HG03520 (cell line): ENCODE data around the gene TMEM19.
A peak's percentile ranks its signal among the peaks of the same experiment; 100 is the strongest.
"Not testable (repeated sequence)": the region's sequence is repeated elsewhere in the genome, so short reads cannot be mapped to it uniquely, and the experiment has no call there.

Experiments
- ATAC-seq: cut with Tn5 transposase; IDR thresholded peaks from one replicate; pipeline ENCODE4 v1.9.1; 2021; ENCODE audit warnings: mild to moderate bottlenecking, moderate library complexity; ENCODE audit not compliant: unreplicated experiment

Gene TMEM19

DNA sequence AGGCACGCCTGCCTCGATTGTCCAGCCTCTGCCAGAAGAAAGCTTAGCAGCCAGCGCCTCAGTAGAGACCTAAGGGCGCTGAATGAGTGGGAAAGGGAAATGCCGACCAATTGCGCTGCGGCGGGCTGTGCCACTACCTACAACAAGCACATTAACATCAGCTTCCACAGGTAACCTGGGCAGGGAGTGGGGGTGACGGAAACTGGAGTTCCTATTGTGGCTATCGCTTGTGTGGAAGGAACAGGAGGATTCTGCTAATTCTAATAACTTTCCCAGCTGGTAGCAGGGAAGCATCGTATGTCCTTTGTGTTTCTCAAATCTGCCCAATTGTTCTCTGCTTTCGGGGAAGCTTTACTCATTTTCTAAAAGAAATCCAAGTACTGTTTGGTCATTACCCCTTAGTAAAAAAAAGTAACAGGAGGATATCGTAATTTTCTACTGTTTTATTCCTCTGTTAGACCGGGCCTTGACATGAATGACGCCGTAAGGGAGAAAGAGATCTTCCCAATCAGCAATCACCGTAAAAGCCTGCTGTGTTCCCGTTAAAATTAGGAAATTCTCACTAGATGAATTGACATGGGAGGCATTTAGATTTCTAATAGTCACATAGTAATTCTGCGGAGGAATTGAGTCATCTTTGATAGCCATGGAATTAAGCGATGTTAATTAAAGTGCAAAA is 21.3 kb upstream of the TMEM19 start:
- ATAC-seq: no peak

DNA sequence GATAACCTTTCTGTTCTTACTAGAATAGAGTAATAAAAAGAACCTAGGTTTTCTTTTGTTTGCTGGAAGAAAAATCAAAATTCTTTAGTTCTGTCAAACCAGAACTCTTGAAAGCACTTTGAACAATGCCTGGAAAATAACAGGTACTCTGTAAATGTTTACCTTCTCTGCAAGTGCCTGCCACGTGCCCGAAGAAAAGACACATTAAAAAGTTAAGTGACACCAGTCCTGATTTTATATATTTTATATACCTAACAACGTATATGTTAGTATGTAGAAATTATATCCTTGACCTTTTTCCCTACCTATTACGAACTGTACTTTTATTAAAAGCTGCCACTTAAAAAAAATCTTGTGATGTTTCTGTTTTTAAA is 20.8 kb upstream of the TMEM19 start:
- no peak for ATAC-seq

DNA sequence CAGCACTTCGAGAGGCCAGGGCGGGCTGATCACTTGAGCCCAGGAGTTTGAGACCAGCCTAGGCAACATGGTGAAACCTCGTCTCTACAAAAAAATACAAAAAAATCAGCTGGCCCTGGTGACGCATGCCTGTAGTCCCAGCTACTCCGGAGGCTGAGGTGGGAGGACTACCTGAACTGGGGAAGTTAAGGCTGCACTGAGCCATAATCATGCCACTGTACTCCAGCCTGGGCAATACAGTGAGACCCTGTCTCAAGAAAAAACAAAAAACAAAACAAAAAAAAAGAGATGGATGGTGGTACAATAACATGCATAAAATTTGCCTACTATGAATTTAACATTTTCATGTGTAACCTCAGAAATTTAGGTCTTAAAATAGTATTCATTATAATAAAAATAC is 19.6 kb upstream of the TMEM19 start:
- no peak for ATAC-seq

DNA sequence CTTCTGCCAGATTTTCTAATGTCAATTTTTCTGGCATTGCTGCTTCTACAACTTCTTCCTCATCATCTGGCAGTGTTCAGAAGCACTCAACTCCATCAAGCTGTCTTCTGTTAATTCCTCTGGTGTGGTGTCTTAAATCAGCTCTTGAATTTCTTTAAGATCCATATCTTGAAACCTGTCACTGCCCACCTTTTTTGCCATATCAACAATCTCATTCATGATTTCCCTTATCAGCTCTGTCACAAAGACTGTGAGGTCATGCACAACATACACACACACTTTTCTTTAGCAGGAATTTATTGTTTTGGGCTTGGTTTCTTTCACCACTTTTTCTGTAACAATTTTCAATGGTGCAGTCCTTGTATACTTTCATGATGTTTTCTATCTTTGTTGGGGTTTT is 14.6 kb upstream of the TMEM19 start:
- no peak for ATAC-seq

DNA sequence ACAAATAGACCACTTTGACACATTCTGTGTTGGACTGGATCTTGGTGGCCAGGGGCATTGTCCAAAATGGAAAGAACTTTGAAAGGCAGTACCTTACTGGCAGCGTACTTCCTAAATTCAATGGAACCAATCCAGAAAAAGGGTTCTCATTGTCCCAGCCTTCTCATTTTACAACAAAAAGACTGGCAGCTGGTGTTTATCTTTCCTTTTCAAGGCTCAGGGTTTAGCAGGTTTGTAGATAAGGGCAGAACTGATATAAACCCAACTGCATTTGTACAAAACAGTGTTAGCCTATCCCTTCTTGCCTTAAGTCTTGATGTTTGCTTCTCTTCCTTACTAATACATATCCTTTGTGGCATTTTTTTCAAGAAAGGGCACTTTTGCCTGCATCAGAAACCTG is 14.1 kb upstream of the TMEM19 start:
- ATAC-seq: no peak

DNA sequence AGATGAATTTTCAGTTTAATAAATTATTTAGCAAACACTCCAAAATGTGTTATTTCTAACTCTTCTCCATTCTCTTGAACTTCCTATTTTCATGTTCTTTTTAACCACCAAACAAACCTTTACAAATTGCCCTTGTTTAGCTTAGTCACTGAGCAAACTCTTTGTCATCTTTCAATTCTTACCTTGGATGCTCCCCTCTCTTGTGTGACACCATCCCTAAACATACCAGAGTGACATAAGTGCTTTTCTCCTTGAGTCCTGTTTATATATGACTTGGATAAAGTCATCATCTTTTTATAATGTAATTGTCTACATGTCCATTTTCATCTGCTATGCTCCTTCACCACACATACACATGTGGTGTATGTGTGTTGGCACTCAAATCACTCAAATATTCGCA is 3.4 kb upstream of the TMEM19 start:
- ATAC-seq: no peak

DNA sequence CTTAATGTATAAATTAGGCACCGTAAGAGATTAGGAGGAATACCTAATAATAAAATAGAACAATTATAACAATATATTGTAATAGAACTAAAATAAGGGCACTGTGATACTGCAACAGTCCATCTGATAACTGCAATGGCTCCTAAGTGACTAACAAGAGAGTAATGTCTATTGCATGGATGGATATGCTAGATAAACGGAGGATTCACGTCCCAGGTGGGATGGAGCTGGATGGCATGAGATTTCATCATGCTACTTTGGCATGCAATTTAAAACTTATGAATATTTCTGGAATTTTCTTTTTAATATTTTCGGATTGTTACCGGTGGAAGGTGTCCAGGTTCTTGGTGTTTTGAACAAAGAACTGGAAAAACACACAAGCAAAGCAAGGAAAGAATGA is 2.2 kb upstream of the TMEM19 start:
- ATAC-seq: no peak

DNA sequence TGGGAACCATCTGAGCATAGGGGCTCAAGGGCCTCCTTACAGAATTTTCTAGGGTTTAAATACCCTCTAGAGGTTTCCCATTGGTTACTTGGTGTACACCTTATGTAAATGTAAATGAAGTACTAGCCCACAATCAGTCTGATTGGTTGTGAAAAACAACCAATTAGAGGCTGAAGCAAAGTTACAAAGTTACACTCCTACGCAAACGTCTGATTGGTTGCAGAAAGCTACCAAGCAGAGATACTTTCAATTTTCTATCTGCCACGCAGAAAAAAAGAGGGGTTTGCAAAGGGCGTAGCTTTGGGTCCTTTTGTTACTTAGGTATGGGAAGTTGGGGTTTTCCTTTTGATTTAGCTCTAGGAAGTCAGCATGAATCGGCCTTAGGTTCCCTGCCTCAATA is 1.8 kb upstream of the TMEM19 start:
- no peak for ATAC-seq

DNA sequence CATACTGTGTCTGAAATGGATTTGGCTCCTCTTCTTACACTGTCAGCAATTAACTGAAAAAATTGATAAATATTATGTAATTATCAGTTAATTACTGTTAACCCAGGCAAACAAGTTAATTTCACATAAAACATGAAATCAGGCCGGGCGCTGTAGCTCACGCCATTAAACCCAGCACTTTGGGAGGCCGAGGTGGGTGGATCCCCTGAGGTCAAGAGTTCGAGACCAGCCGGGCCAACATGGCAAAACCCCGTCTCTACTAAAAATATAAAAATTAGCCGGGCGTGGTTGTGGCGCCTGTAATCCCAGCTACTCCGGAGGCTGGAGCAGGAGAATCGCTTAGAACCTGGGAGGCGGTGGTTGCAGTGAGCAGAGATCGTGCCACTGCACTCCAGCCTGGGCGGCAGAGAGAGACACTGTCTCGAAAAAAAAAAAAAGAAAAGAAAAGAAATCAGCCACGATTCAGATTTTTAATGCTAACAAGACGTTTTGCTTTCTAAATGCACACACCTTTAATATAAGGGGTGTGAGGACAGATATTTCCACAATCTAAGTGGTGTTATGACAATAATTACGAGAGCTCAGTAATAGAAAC is 473 bp upstream of the TMEM19 start:
- ATAC-seq: no peak

DNA sequence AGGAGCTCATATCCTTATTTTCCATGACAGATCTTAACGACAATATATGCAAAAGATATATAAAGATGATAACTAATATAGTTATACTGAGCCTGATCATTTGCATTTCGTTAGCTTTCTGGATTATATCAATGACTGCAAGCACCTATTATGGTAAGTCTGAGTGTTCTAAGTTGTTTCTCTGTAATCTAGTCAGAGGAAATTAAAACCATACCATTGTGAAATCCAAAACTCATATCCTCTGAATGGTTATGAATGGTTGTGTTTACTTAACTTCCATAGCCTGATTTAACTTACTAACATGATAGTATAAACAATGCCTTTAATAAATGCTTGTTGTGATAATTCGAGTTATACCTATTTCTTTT is 760 bp downstream of the TMEM19 start:
- ATAC-seq: no peak

DNA sequence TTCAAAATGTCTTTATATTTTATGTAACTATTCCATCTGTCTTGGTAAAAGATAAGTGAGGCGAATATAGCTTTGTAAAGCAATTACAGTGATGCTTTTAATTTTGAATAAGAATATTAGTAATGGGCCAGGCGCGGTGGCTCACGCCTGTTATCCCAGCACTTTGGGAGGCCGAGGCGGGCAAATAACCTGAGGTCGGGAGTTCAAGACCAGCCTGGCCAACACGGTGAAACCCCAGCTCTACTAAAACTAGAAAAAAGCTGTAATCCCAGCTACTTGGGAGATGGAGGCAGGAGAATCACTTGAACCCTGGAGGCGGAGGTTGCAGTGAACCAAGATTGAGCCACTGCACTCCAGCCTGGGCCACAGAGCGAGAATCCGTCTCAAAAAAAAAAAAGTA is 1.3 kb downstream of the TMEM19 start:
- not testable (repeated sequence) for ATAC-seq

DNA sequence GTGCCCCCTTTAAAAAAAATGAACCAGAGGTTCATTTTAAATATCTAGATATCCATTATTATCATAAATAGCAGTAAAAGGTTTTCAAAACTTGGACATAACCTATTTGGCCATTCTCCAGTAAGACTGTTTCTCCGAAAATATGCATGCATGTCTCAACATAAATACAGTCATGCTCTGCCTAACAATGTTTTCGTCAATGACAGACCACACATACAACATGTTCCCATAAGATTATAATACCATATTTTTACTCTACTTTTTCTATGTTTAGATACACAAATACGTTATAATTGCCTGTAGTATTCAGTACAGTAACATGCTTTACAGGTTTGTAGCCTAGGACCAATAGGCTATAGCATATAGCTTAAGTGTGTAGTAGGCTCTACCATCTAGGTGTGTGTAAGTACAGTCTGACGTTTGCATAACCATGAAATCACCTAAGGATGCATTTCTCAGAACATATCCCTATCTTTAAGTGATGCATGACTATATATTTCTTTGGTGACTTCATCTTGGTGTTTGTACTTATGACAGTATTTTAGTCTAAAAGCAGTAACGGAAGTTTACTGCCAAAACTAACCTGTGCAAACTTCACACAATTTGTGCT is 3.2 kb downstream of the TMEM19 start:
- no peak for ATAC-seq

DNA sequence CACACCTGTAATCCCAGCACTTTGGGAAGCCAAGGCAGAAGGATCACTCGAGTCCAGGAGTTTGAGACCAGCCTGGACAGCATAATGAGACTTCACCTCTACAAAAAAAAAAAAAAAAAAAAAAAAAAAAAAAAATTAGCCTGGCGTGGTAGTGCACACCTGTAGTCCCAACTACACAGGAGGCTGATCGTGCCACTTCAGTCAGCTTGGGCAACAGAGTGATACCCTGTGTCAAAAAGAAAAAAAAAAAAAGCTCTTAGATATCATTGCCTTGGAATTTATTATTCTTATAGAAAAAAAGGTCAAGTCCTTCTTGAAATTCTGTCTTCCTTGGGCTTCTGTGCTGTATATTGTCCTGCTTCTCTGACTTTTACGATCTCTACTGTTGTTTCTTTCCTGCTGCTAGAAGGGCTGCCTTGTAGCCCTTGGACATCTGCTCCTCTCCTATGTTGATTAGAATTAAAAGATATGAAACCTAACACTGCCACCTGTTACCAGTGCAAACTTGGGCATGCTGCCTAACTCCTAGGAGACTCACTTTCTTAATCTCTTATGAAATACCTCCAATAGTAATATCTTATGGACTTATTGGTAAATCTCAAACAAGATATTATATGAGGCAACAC is 5.7 kb downstream of the TMEM19 start:
- no peak for ATAC-seq

DNA sequence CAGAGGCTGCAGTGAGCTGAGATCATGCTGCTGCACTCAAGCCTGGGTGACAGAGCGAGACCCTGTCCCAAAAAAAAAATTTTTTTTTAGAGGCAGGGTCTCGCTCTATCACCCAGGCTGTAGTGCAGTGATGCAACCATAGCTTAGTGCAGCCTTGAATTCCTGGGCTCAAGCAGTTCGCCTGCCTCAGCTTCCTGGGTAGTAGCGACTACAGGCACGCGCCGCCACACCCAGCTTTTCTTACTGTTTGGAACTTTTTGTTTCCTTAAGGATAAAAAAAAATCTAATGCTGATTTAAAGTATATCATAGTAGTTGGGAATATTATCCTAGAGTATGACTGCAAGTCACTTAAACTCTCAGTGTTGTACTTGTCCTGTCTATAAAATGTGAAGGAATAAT is 7.2 kb downstream of the TMEM19 start:
- no peak for ATAC-seq

DNA sequence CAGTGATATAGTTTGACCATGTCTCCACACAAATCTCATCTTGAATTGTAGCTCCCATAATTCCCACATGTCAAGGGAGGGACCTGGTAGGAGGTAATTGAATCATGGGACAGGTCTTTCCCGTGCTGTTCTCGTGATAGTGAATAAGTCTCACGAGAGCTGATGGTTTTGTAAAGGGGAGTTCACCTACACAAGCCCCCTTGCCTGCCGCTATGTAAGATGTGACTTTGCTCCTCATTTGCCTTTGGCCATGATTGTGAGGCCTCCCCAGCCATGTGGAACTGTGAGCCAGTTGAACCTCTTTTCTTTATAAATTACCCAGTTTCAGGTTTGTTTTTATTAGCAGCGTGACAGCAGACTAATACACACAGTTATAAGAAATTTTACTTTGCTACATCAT is 7.8 kb downstream of the TMEM19 start:
- not testable (repeated sequence) for ATAC-seq

DNA sequence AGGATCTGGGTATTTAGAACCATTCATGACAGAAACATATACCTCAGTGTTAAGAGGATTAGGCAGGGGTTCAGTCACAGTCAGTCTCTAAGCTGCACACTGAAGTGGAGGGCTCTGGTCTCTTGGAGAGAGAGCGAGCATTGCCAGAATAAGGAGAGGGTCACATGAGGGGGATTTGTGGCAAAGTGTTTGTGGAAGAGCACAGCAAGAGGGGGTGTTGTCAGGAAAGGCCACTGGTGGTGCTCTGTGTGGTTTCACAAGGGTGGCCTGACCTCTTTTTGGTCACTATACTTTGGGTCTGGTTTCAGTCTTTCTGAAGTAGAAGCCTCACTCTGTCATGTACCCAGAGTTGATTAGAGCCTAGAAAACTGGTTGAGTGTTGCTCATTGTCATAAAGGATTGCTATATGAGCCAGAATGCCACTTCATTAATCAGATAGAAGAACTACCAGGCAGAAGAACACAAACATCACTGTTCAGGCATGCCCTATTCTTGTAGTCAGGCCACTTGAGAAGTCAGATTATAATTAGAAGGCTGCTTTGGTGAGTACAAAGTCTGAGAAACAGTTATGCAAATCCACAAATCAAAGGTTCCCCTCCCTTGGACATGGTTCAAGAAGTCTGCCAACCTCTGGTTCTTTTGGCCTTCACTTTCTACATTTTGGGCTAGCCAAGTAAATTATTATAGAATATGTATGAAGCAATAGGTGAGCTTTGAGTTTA is 8.4 kb downstream of the TMEM19 start:
- ATAC-seq: peak; percentile 70

DNA sequence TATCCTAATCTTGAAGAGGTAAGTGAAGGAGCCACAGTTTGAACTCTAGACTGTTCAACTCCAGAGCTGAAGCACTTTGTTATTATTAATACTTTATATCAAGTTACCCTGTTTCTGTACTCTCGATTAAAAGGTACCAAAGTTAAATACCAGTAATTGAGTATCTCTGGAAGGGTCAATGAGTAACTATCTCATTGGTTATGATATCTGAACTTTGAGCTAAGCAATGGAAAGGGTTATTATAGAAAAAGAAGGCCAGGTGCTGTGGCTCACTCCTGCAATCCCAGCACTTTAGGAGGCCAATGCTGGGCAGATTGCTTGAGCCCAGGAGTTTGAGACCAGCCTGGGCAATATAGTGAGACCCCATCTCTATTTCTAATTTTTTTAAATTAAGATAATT is 9.9 kb downstream of the TMEM19 start:
- no peak for ATAC-seq

DNA sequence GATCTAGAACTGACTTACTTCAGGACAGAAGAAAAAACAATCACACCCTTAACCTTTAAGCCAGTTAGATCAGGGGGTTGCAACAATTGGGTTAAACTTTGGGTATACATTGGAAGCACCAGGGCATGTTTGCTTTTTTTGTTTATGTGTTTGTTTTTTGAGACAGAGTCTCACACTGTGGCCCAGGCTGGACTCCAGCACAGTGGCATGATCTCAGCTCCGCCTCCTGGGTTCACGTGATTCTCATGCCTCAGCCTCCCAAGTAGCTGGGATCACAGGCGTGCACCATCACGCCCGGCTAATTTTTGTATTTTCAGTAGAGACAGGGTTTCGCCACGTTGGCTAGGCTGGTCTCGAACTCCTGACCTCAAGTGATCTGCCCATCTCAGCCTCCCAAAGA is 16.3 kb downstream of the TMEM19 start:
- not testable (repeated sequence) for ATAC-seq

DNA sequence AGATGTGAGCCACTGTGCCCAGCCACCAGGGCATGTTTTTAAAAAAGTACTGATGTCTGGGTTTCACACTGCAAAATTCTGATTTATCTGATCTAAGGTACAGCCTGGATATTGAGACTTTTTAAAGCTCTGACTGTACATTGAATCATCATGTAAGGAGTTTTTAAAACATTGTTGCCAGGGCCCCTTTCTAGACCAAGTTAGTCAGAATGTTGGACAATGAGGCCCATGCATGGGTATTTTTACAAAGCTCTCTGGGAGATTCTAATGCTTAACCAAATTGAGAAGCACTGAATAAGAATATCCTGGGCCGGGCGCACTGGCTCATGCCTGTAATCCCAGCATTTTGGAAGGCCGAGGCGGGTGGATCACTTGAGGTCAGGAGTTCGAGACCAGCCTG is 16.7 kb downstream of the TMEM19 start:
- no peak for ATAC-seq

DNA sequence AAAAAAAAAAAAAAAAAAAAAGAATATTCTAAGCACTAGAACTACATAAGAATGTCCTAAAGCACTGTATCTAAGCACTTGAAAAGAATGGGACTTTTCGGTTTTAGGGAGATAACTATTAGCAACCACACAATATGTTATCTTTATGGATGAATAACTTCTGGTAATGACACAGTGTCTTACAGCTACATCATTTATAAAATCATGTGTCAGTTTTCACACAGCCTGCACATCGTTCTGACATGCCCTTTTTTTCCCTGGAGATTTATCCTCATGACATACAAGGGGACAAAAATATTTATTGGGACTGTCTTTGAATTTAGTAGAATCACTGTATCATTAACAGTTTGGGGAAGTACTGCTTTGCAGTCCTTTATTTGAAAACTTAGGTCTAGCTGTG is 17.3 kb downstream of the TMEM19 start:
- no peak for ATAC-seq

DNA sequence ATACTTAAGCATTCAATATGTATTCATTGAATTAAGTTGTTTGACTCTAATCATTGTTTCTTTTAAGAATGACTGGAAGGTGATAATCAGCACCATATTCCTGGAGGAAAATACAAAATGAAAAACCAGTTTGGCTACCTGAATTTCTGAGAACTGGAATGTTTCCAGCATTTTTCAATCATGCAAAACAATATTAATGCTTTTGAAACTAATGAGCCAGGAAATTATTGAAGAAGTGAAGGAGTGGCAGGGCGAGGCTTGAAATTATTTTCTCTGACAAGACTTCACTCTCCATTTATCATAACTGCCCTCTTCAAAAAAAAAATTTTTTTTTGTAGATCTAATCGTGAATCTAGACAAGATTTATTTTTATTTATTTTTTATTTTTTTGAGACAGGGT is 19.0 kb downstream of the TMEM19 start:
- no peak for ATAC-seq

DNA sequence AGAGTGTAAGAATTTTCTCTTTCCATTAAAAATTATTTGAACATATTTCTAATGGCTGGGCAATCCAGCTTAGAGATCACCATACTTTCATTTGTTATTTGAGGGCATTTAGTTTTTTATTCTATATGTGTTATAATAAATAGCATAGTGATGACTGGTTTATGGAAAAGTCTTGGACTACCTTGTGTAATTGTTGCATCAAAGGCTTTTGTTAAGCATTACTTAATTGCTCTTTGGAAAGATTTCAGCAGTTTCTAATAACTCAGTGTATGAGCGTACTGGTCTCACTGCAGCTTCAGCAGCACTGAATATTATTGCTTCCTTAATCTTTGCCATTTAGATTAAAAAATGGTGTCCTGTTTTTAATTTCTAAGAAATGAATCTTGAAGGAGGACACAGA is 22.8 kb downstream of the TMEM19 start:
- no peak for ATAC-seq
